Body of pancreas (tissue), 4 donors: Measurements from ENCODE around the gene ZNF761. TPM values are rescaled to one million over a fixed set of nuclear protein-coding genes. Genes with fewer than 3 reads are reported as not detected.

ENCODE experiments used
- ATAC-seq: fragments of 150-250 bp; one replicate; pipeline ENCODE4 v1.9.1; 2016
- DNase-seq, 4 donors: peaks; one replicate each; pipeline ENCODE4 v3.0.0-alpha.2; 2019
- H3K27ac ChIP-seq, 4 donors: fragments of 200-600 bp; sonication (generic); 1 replicate in 3 of 4; 2 replicates in 1 of 4; pipeline versions ENCODE4 v1.5.1 to v1.6.1; 2016 to 2019; ENCODE audit warnings: mild to moderate bottlenecking in 1 of 4, mixed read lengths in 1 of 4, moderate library complexity in 1 of 4
- H3K27me3 ChIP-seq, 2 donors: fragments of 200-600 bp; sonication (generic); one replicate each; pipeline ENCODE4 v1.6.0; 2016; ENCODE audit warnings: mild to moderate bottlenecking in 1 of 2
- H3K36me3 ChIP-seq, 2 donors: fragments of 200-600 bp; sonication (generic); replicated peaks in 1 of 2; 2 replicates each; pipeline ENCODE4 v1.5.1; 2016; ENCODE audit warnings: low read depth in 2 of 2; ENCODE audit not compliant: insufficient read depth in 1 of 2
- H3K4me1 ChIP-seq: fragments of 200-600 bp; sonication (generic); one replicate; pipeline ENCODE4 v1.6.0; 2016
- H3K4me3 ChIP-seq, 2 donors: fragments of 200-600 bp; sonication (generic); 1 replicate in 1 of 2; 2 replicates in 1 of 2; pipeline ENCODE4 v1.5.1; 2016 to 2019
- H3K9me3 ChIP-seq, 3 donors: fragments of 200-600 bp; sonication (generic); 1 replicate in 2 of 3; 2 replicates in 1 of 3; pipeline ENCODE4 v1.5.1; 2016
- CTCF ChIP-seq, 7 experiments: fragments of 450-650 bp in 4 of 7; fragments of 200-600 bp in 3 of 7; sonication (generic) in 3 of 7; IDR thresholded peaks; one replicate each; pipeline ENCODE4 v1.5.1; 2016 to 2019; ENCODE audit warnings: antibody characterized with exemption in 7 of 7
- POLR2A ChIP-seq, 3 donors: fragments of 450-650 bp; IDR thresholded peaks; one replicate each; pipeline ENCODE4 v1.6.1; 2016; ENCODE audit warnings: antibody characterized with exemption in 3 of 3, mild to moderate bottlenecking in 2 of 3
- WGBS, 2 donors: methylation state at CpG; one replicate each; pipeline ENCODE4 v1.1.5; 2017; 5-methylcytosine and 5-hydroxymethylcytosine counted together
- intact Hi-C: fragments of 100-400 bp; cut with DNase I; formaldehyde crosslinking; loops from one replicate; pipeline ENCODE4 v1.15.1; 2023
- total RNA-seq, 2 donors: library from RNA; depleted of rRNA; stranded (reverse); fragments of >200 nt; gene quantifications; one replicate each; pipeline ENCODE4 v1.1.0, GENCODE V29; 2016

Gene ZNF761
- 1 to 10 TPM; 4.3 to 6.2 TPM for total RNA-seq

GRCh38 chr19:53431399-53432087, at the start of gene ZNF761:
Gene ZNF761, plus strand, starts transcription at chr19:53431984. Its CDS starts 15,285 bp downstream, at chr19:53447269.
- no peaks in the 10 kb centered on the region for H3K36me3 ChIP-seq
- peaks cover 18% of the 10 kb centered on the region for H3K4me1 ChIP-seq
- peak; percentile 99 for ATAC-seq
- peak within 1 kb of the TSS; percentile 70 to 93 (median 92) for H3K27ac ChIP-seq
- H3K27me3 ChIP-seq: no peaks in the 10 kb centered on the region
- peak; percentile 66 to 92 (median 86) for TF ChIP-seq POLR2A (IDR thresholded peaks at IDR 0.05)
- peak in 5 of 7 experiments; percentile 11 to 55 (median 37) for TF ChIP-seq CTCF (IDR thresholded peaks at IDR 0.05)
- intact Hi-C loops: no loop called here
- DNase-seq: peak; percentile 98 to 100 (median 98)
- 1 to 4% methylated on average over 17 to 46 of the region's 46 CpGs for WGBS, 2 donors
- H3K9me3 ChIP-seq: no peaks in the 10 kb centered on the region
- H3K4me3 ChIP-seq: peak within 1 kb of the TSS; percentile 62 to 70

DNA sequence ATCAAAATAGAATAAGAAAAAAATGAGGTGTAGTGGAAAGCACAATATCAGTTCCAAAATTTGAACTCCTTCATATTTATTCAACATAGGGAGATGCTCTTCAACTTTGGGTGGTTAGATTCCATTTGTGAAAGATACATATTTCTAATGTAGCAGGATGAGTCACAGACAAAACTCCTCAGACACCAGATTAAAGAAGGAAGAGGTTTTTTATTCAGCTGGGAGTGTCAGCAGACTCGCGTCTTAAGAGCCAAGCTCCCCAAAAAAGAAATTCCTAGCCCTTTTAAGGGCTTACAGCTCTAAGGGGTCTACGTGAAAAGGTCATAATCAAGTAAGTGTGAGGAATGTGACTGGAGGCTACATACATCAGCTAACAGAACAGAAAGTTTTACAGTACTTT, 43.6 kb upstream of the ZNF761 start:
- intact Hi-C loops: no loop called here
- 79 to 84% methylated on average over 3 of the region's 3 CpGs for WGBS, 2 donors
- DNase-seq (no peak), ATAC-seq (no peak)
- H3K4me1 ChIP-seq: no peaks in the 10 kb centered on the region
- H3K27me3 ChIP-seq: no peaks in the 10 kb centered on the region
- no peak for TF ChIP-seq CTCF (IDR thresholded peaks at IDR 0.05)
- no peak for TF ChIP-seq POLR2A (IDR thresholded peaks at IDR 0.05)
- no peaks in the 10 kb centered on the region for H3K36me3 ChIP-seq
- H3K4me3 ChIP-seq: no peak overlapping the region
- H3K9me3 ChIP-seq: peaks cover 0 to 48% (median 0%) of the 10 kb centered on the region in 3 donors
- H3K27ac ChIP-seq: no peak overlapping the region

- no peaks in the 10 kb centered on the region for H3K36me3 ChIP-seq
- intact Hi-C loops: no loop called here
- TF ChIP-seq CTCF (IDR thresholded peaks at IDR 0.05) (no peak), POLR2A (IDR thresholded peaks at IDR 0.05) (no peak)
- no peak overlapping the region for H3K27ac ChIP-seq
- WGBS, 2 donors: 88 to 90% methylated on average over 5 of the region's 5 CpGs
- ATAC-seq (no peak), DNase-seq (no peak)
- no peaks in the 10 kb centered on the region for H3K27me3 ChIP-seq
- H3K9me3 ChIP-seq: peaks cover 0 to 44% (median 0%) of the 10 kb centered on the region in 3 donors
- peaks cover under 1% of the 10 kb centered on the region for H3K4me1 ChIP-seq
- H3K4me3 ChIP-seq: no peak overlapping the region
Observed at GRCh38 chr19:53388904-53389303, 42.9 kb upstream of the ZNF761 start.

DNA sequence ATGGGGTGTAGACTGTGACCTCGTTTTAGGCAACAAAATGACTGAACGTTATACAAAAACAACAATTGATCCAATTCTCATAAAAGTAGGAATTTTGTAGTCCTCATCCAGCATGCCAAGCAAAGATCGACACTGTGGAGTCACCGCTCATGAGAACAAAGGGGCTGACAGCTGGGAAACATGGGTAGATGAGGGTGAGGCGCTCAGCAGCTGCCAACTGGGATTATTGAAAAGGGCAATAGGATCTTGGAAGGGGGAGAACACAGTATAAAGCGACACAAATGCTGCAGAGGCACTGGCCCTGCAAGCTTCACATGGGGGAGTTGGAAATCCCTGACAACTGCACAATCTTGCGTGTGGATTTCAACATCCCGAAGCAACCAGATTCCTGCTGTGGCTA, 42.2 kb upstream of the ZNF761 start:
- no peak overlapping the region for H3K27ac ChIP-seq
- H3K9me3 ChIP-seq: peaks cover 0 to 42% (median 0%) of the 10 kb centered on the region in 3 donors
- ATAC-seq (no peak), DNase-seq (no peak)
- H3K4me3 ChIP-seq: no peak overlapping the region
- WGBS, 2 donors: 69 to 72% methylated on average over 8 of the region's 8 CpGs
- TF ChIP-seq CTCF (IDR thresholded peaks at IDR 0.05) (no peak), POLR2A (IDR thresholded peaks at IDR 0.05) (no peak)
- intact Hi-C loops: no loop called here
- no peaks in the 10 kb centered on the region for H3K36me3 ChIP-seq
- peaks cover 7% of the 10 kb centered on the region for H3K4me1 ChIP-seq
- H3K27me3 ChIP-seq: no peaks in the 10 kb centered on the region

GRCh38 chr19:53389978-53390377, 41.8 kb upstream of the ZNF761 start:
- no peak for ATAC-seq
- intact Hi-C loops: no loop called here
- 19 to 40% methylated on average over 22 of the region's 22 CpGs for WGBS, 2 donors

More at GRCh38 chr19:53389978-53390377, 41.8 kb upstream of the ZNF761 start:
- H3K9me3 ChIP-seq: peaks cover 0 to 38% (median 0%) of the 10 kb centered on the region in 3 donors
- peaks cover 8% of the 10 kb centered on the region for H3K4me1 ChIP-seq
- TF ChIP-seq CTCF (IDR thresholded peaks at IDR 0.05) (no peak), POLR2A (IDR thresholded peaks at IDR 0.05) (no peak)
- no peaks in the 10 kb centered on the region for H3K27me3 ChIP-seq
- no peak for DNase-seq
- no peaks in the 10 kb centered on the region for H3K36me3 ChIP-seq
- no peak overlapping the region for H3K27ac ChIP-seq
- H3K4me3 ChIP-seq: no peak overlapping the region
